HepG2 (cell line): ENCODE data around the gene EIF2AK2. TPM values are rescaled to one million over a fixed set of nuclear protein-coding genes. Genes with fewer than 3 reads are reported as not detected.

ENCODE experiments used
- ATAC-seq: fragments of 200-7000 bp; cut with Tn5 transposase; 3 replicates; pipeline ENCODE4 v1.9.1; 2020; ENCODE audit warnings: mild to moderate bottlenecking, moderate library complexity
- BruUV-seq: library from RNA; stranded (reverse); fragments of 400-500 nt; replicated peaks from 2 replicates; lab custom pipeline; 2021; lab: Mats Ljungman, UMichigan
- CTCF ChIA-PET: fragments of 300-600 bp; formaldehyde crosslinking; extraction: SDS; loops from one replicate; lab custom pipeline; 2021; ENCODE audit warnings: low total read pairs, inconsistent platforms, low intra/inter-chr PET ratio; lab: Yijun Ruan, JAX
- POLR2A ChIA-PET: fragments of 350-600 bp; sonication (Branson Sonifier 250); formaldehyde crosslinking; loops from one replicate; lab custom pipeline; 2020; ENCODE audit warnings: antibody characterized with exemption, inconsistent platforms; lab: Yijun Ruan, JAX
- DNase-seq: peaks from one replicate; pipeline ENCODE4 v3.0.0-alpha.2; 2015; ENCODE audit warnings: low spot score
- FAIRE-seq: peaks from 3 replicates; lab custom pipeline; 2011; peaks lifted over from hg19 to GRCh38; lab: Jason Lieb, UNC
- H2AFZ ChIP-seq: one replicate; pipeline ENCODE4 v1.6.1; 2011; ENCODE audit warnings: low read length, inconsistent platforms
- H3K27ac ChIP-seq: fragments of 300-600 bp; 3 replicates; pipeline ENCODE4 v1.8.0; 2011; ENCODE audit warnings: mixed run types, mild to moderate bottlenecking, mixed read lengths, low read length, inconsistent platforms; ENCODE audit not compliant: insufficient read depth; ENCODE audit errors: extremely low read length
- H3K27me3 ChIP-seq, 2 experiments: fragments of 200-600 bp in 1 of 2; 2 replicates in 1 of 2; 3 replicates in 1 of 2; pipeline versions ENCODE4 v1.6.0 to v1.8.0; 2011; ENCODE audit warnings: low read length in 2 of 2, mild to moderate bottlenecking in 2 of 2, moderate library complexity in 2 of 2, inconsistent platforms in 1 of 2; ENCODE audit not compliant: insufficient read depth in 2 of 2, control insufficient read depth in 1 of 2
- H3K36me3 ChIP-seq, 2 experiments: fragments of 200-600 bp in 1 of 2; replicated peaks in 1 of 2; 2 replicates in 1 of 2; 3 replicates in 1 of 2; pipeline versions ENCODE4 v1.5.1 to v1.8.0; 2011; ENCODE audit warnings: low read length in 2 of 2, inconsistent platforms in 1 of 2; ENCODE audit not compliant: insufficient read depth in 2 of 2, control insufficient read depth in 1 of 2
- H3K4me1 ChIP-seq: 2 replicates; pipeline ENCODE4 v1.5.1; 2012; ENCODE audit warnings: low read length, inconsistent platforms; ENCODE audit not compliant: insufficient read depth
- H3K4me2 ChIP-seq: 2 replicates; pipeline ENCODE4 v1.6.0; 2011; ENCODE audit warnings: low read depth, low read length, inconsistent platforms
- H3K4me3 ChIP-seq, 3 experiments: fragments of 200-600 bp in 1 of 3; sonication (generic), shearing (Covaris generic) in 1 of 3; replicated peaks in 1 of 3; 2 replicates each; pipeline ENCODE4 v1.5.1; 2011 to 2016; ENCODE audit warnings: low read length in 3 of 3, inconsistent platforms in 2 of 3, low read depth in 2 of 3, mild to moderate bottlenecking in 2 of 3, control low read depth in 1 of 3, mixed read lengths in 1 of 3; ENCODE audit not compliant: insufficient read depth in 1 of 3
- H3K79me2 ChIP-seq: one replicate; pipeline ENCODE4 v1.6.1; 2011; ENCODE audit warnings: low read length, inconsistent platforms; ENCODE audit not compliant: insufficient read depth
- H3K9ac ChIP-seq: 2 replicates; pipeline ENCODE4 v1.6.0; 2011; ENCODE audit warnings: mild to moderate bottlenecking, low read depth, low read length, inconsistent platforms; ENCODE audit not compliant: insufficient read depth
- H3K9me3 ChIP-seq: 2 replicates; pipeline ENCODE4 v1.5.1; 2012; ENCODE audit warnings: mild to moderate bottlenecking, low read length
- H4K20me1 ChIP-seq: 2 replicates; pipeline ENCODE4 v1.6.0; 2011; ENCODE audit warnings: inconsistent platforms, mild to moderate bottlenecking, low read length, moderate library complexity; ENCODE audit not compliant: insufficient read depth
- ATAD3A ChIP-seq: sonication (generic); formaldehyde crosslinking; IDR thresholded peaks from 2 replicates; pipeline ENCODE4 v1.4.0; 2020; ENCODE audit warnings: missing genetic modification reagents
- NFRKB ChIP-seq: fragments of 450-650 bp; IDR thresholded peaks from 2 replicates; pipeline ENCODE4 v1.6.1; 2017
- NFYB ChIP-seq: sonication (generic); formaldehyde crosslinking; IDR thresholded peaks from 2 replicates; pipeline ENCODE4 v1.4.0; 2020; ENCODE audit warnings: missing genetic modification reagents
- POLR2AphosphoS2 ChIP-seq: IDR thresholded peaks from 2 replicates; pipeline ENCODE4 v1.6.1; 2011; ENCODE audit warnings: low read depth, low read length, improper control_type of control experiment
- RXRB ChIP-seq: IDR thresholded peaks from 2 replicates; pipeline ENCODE4 v1.6.1; 2016; ENCODE audit warnings: borderline replicate concordance, missing genetic modification reagents, missing compliant biosample characterization
- SMARCC2 ChIP-seq: fragments of 450-650 bp; IDR thresholded peaks from 2 replicates; pipeline ENCODE4 v1.6.1; 2017; ENCODE audit warnings: antibody characterized with exemption, mild to moderate bottlenecking
- XBP1 ChIP-seq: sonication (generic); formaldehyde crosslinking; IDR thresholded peaks from 2 replicates; pipeline ENCODE4 v1.5.0; 2020; ENCODE audit warnings: missing genetic modification reagents
- ZC3H4 ChIP-seq: sonication (generic); formaldehyde crosslinking; IDR thresholded peaks from 2 replicates; pipeline ENCODE4 v1.4.0; 2020; ENCODE audit warnings: missing genetic modification reagents, borderline replicate concordance
- ZNF766 ChIP-seq: sonication (generic); formaldehyde crosslinking; IDR thresholded peaks from 2 replicates; pipeline ENCODE4 v1.5.0; 2020; ENCODE audit warnings: missing genetic modification reagents, borderline replicate concordance
- ZSCAN31 ChIP-seq: sonication (generic); formaldehyde crosslinking; IDR thresholded peaks from 2 replicates; pipeline ENCODE4 v1.5.0; 2020; ENCODE audit warnings: low read depth, mild to moderate bottlenecking, missing genetic modification reagents
- WGBS: methylation state at CpG from one replicate; pipeline ENCODE4 v1.1.6; 2017; ENCODE audit warnings: low lambda C conversion rate; 5-methylcytosine and 5-hydroxymethylcytosine counted together
- in situ Hi-C: cut with HindIII; loops from 2 replicates; pipeline ENCODE4 v1.10.0; 2017; ENCODE audit warnings: low pct_unique_long_range_greater_than_20kb; ENCODE audit not compliant: extremely low pct_ligation_motif_present
- intact Hi-C: fragments of 100-400 bp; cut with micrococcal nuclease; formaldehyde crosslinking; loops from one replicate; pipeline ENCODE4 v1.10.0; 2022; ENCODE audit not compliant: unreplicated experiment
- polyA plus RNA-seq, 8 experiments: library from polyadenylated mRNA; depleted of rRNA in 3 of 8; stranded (reverse) in 7 of 8; unstranded in 1 of 8; fragments of >200 nt; fragmentation: Illumina TruSeq in 4 of 8; extraction: Trizol in 4 of 8; gene quantifications; 2 replicates each; pipeline versions ENCODE4 v1.2.1 to v1.2.3, GENCODE V29; 2011 to 2016; ENCODE audit warnings: low read depth in 4 of 8, missing spikeins in 1 of 8, mixed read lengths in 1 of 8; ENCODE audit not compliant: insufficient read depth in 1 of 8
- total RNA-seq, 5 experiments: library from RNA; depleted of rRNA; stranded (reverse); fragments of >200 nt; fragmentation: Illumina TruSeq; extraction: Trizol; gene quantifications; 2 replicates each; pipeline ENCODE4 v1.2.3, GENCODE V29; 2016; ENCODE audit warnings: low read depth in 1 of 5
- TF ChIP-seq, protein P1 (sequence below): sonication (generic); formaldehyde crosslinking; IDR thresholded peaks from 2 replicates; pipeline ENCODE4 v1.8.1; 2023; ENCODE audit warnings: mild to moderate bottlenecking, inconsistent platforms, moderate library complexity, missing genetic modification reagents, borderline replicate concordance

The EIF2AK2 gene
- total and polyA plus RNA-seq, 2 of the 13 experiments (the other 11 are each of a cell fraction or from before 2014, with no cell fraction given): 10.2 to 26.1 TPM

GRCh38 chr2:37080689-37081088 lies 76.1 kb downstream of the EIF2AK2 start:
- Histone ChIP-seq H3K27ac (no peak overlapping the region), H3K79me2 (peaks cover 12% of the 10 kb centered on the region), H2AFZ (no peak overlapping the region), H3K27me3 (no peaks in the 10 kb centered on the region; a peak in 1 of 5 replicates), H3K36me3 (peaks cover 6 to 23% of the 10 kb centered on the region in 2 experiments), H4K20me1 (no peaks in the 10 kb centered on the region), H3K9me3 (no peaks in the 10 kb centered on the region), H3K4me3 (no peak overlapping the region), H3K9ac (no peak overlapping the region), H3K4me1 (peaks cover 22% of the 10 kb centered on the region), H3K4me2 (no peak overlapping the region)
- FAIRE-seq: no peak
- ChIA-PET CTCF (no interaction called here), POLR2A (no interaction called here)
- no TSS peak for BruUV-seq
- intact Hi-C loops (loop anchor here (5.0 to 10.0 kb wide), 2 partner anchors 113 to 154 kb away; partner anchors contain the start of genes CEBPZ, NDUFAF7 and STRN), in situ Hi-C loops (no loop called here)
- DNase-seq: no peak
- WGBS: 85% methylated on average over 3 of the region's 3 CpGs
- TF ChIP-seq ZC3H4 (CRISPR knock-in tag): no peak
- TF ChIP-seq NFRKB: no peak
- no peak for TF ChIP-seq SMARCC2
- no peak for TF ChIP-seq ZSCAN31 (CRISPR knock-in tag)
- no peak for TF ChIP-seq XBP1
- TF ChIP-seq ZNF766 (CRISPR knock-in tag): no peak
- TF ChIP-seq NFYB: no peak
- no peak for TF ChIP-seq RXRB
- TF ChIP-seq POLR2AphosphoS2: no peak
- no peak for TF ChIP-seq ATAD3A (CRISPR knock-in tag)
- TF ChIP-seq, protein P1, sequence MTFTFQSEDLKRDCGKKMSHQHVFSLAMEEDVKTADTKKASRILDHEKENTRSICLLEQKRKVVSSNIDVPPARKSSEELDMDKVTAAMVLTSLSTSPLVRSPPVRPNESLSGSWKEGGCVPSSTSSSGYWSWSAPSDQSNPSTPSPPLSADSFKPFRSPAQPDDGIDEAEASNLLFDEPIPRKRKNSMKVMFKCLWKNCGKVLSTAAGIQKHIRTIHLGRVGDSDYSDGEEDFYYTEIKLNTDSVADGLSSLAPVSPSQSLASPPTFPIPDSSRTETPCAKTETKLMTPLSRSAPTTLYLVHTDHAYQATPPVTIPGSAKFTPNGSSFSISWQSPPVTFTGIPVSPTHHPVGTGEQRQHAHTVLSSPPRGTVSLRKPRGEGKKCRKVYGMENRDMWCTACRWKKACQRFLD: no peak
- TF ChIP-seq, all 625 proteins: peak for 0
- ATAC-seq: no peak
